Hepatocyte (in vitro differentiated cells): Measurements from ENCODE around the gene IFT43. TPM values are rescaled to one million over a fixed set of nuclear protein-coding genes. Genes with fewer than 3 reads are reported as not detected.

Experiments
- DNase-seq: peaks from one replicate; pipeline ENCODE4 v3.0.0-alpha.2; 2016; ENCODE audit warnings: low spot score
- H2AFZ ChIP-seq: fragments of 200-600 bp; sonication (generic); 2 replicates; pipeline ENCODE4 v1.6.0; 2016; ENCODE audit warnings: antibody characterized with exemption, mild to moderate bottlenecking
- H3K27ac ChIP-seq: fragments of 200-600 bp; sonication (generic); 2 replicates; pipeline ENCODE4 v1.5.1; 2016; ENCODE audit warnings: mild to moderate bottlenecking
- H3K27me3 ChIP-seq: fragments of 200-600 bp; sonication (generic); 2 replicates; pipeline ENCODE4 v1.6.1; 2016
- H3K36me3 ChIP-seq: fragments of 200-600 bp; sonication (generic); replicated peaks from 2 replicates; pipeline ENCODE4 v1.5.1; 2016; ENCODE audit warnings: low read depth; ENCODE audit not compliant: insufficient read depth
- H3K4me1 ChIP-seq: fragments of 200-600 bp; sonication (generic); 2 replicates; pipeline ENCODE4 v1.5.1; 2016; ENCODE audit warnings: mild to moderate bottlenecking, moderate library complexity; ENCODE audit not compliant: insufficient read depth
- H3K4me2 ChIP-seq: fragments of 200-600 bp; sonication (generic); 2 replicates; pipeline ENCODE4 v1.6.0; 2016
- H3K4me3 ChIP-seq: fragments of 200-600 bp; sonication (generic); 2 replicates; pipeline ENCODE4 v1.5.1; 2016; ENCODE audit warnings: mild to moderate bottlenecking
- H3K79me2 ChIP-seq: fragments of 200-600 bp; sonication (generic); 2 replicates; pipeline ENCODE4 v1.6.0; 2017; ENCODE audit warnings: mild to moderate bottlenecking
- H3K9me2 ChIP-seq: fragments of 200-600 bp; sonication (generic); replicated peaks from 2 replicates; pipeline ENCODE4 v1.6.0; 2017; ENCODE audit warnings: mild to moderate bottlenecking; ENCODE audit not compliant: insufficient read depth
- H3K9me3 ChIP-seq: fragments of 200-600 bp; sonication (generic); 2 replicates; pipeline ENCODE4 v1.5.1; 2016; ENCODE audit warnings: low read depth, mild to moderate bottlenecking
- H4K20me1 ChIP-seq: fragments of 200-600 bp; sonication (generic); 2 replicates; pipeline ENCODE4 v1.6.0; 2016; ENCODE audit warnings: mild to moderate bottlenecking; ENCODE audit not compliant: insufficient read depth, poor library complexity, severe bottlenecking
- EZH2 ChIP-seq: fragments of 200-600 bp; sonication (generic); IDR thresholded peaks from 2 replicates; pipeline ENCODE4 v1.6.1; 2016; ENCODE audit warnings: antibody characterized with exemption, mild to moderate bottlenecking, borderline replicate concordance
- EZH2phosphoT487 ChIP-seq: fragments of 200-600 bp; sonication (generic); IDR thresholded peaks from one replicate; pipeline ENCODE4 v1.6.1; 2018; ENCODE audit warnings: antibody characterized with exemption, mild to moderate bottlenecking, low read depth, moderate library complexity; ENCODE audit not compliant: unreplicated experiment, severe bottlenecking
- WGBS: methylation state at CpG from one replicate; pipeline ENCODE4 v1.1.6; 2016; ENCODE audit warnings: low lambda C conversion rate; ENCODE audit errors: missing lambda C conversion rate; 5-methylcytosine and 5-hydroxymethylcytosine counted together
- polyA plus RNA-seq: library from polyadenylated mRNA; unstranded; fragments of >200 nt; fragmentation: Nextera tagmentation; extraction: Ambion mirVana; gene quantifications from 2 replicates; pipeline ENCODE4 v1.2.1, GENCODE V29; 2016
- total RNA-seq: library from RNA; depleted of rRNA; stranded (reverse); fragments of >200 nt; gene quantifications from 2 replicates; pipeline ENCODE4 v1.2.3, GENCODE V29; 2014
- TF ChIP-seq, protein P1 (sequence below): fragments of 200-600 bp; sonication (generic); IDR thresholded peaks from 2 replicates; pipeline ENCODE4 v1.5.1; 2016; ENCODE audit warnings: antibody characterized with exemption, mild to moderate bottlenecking; ENCODE audit not compliant: poor library complexity

Gene IFT43
- total and polyA plus RNA-seq, 2 experiments from 2014 or later: 31.9 to 43.2 TPM

DNA sequence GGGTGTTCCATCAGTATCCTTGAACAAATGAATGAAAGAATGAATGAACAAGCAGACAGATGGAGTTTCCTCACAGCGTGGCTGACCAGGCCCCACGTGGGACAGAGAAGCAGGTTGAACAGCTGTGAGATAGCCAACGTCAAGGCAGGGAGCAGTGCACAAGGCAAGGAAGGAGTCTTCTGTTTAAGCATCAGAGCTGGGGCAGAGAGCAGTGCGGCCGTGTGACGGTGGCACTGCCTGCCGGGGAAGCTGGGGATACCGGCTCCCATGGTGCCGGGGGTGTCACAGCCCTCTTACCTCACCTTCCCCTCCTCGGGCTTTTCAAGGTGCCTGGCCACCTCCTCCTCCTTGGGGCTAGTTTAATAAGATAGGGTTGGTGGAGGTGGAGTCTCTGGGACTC lies 92.9 kb downstream of the IFT43 start:
- Histone ChIP-seq H3K9me2 (no peaks in the 10 kb centered on the region), H3K36me3 (no peaks in the 10 kb centered on the region), H3K27me3 (no peaks in the 10 kb centered on the region), H3K4me1 (no peaks in the 10 kb centered on the region), H3K27ac (no peak overlapping the region), H3K4me2 (no peak overlapping the region), H4K20me1 (no peaks in the 10 kb centered on the region), H3K79me2 (no peaks in the 10 kb centered on the region), H3K9me3 (no peaks in the 10 kb centered on the region), H2AFZ (no peak overlapping the region), H3K4me3 (no peak overlapping the region)
- DNase-seq: no peak
- TF ChIP-seq EZH2phosphoT487 (no peak), EZH2 (no peak)
- TF ChIP-seq, protein P1, sequence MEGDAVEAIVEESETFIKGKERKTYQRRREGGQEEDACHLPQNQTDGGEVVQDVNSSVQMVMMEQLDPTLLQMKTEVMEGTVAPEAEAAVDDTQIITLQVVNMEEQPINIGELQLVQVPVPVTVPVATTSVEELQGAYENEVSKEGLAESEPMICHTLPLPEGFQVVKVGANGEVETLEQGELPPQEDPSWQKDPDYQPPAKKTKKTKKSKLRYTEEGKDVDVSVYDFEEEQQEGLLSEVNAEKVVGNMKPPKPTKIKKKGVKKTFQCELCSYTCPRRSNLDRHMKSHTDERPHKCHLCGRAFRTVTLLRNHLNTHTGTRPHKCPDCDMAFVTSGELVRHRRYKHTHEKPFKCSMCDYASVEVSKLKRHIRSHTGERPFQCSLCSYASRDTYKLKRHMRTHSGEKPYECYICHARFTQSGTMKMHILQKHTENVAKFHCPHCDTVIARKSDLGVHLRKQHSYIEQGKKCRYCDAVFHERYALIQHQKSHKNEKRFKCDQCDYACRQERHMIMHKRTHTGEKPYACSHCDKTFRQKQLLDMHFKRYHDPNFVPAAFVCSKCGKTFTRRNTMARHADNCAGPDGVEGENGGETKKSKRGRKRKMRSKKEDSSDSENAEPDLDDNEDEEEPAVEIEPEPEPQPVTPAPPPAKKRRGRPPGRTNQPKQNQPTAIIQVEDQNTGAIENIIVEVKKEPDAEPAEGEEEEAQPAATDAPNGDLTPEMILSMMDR: no peak
- WGBS: 97% methylated on average over 10 of the region's 10 CpGs

DNA sequence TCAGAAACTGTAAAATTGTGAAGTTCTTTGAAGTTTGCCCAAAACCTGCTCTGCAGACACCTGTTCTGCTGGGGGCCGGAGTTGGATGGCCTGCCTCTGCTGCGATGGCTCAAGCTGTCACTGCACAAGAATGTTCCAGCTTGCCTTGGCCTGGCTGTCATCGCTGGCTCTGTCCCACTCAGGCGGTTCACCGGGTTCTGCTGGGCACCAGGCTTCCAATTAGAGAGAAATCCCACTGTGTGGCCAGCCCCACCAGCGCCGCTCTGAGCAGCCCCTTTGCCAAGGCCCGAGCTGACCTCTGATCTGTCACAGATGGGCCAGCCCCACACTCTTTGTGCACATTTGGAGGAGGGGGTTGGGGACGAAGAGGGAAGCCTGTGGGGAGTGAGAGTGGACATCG lies 94.5 kb downstream of the IFT43 start:
- TF ChIP-seq EZH2phosphoT487: no peak
- TF ChIP-seq, protein P1: no peak
- TF ChIP-seq EZH2: no peak
- no peak for DNase-seq
- H3K4me1 ChIP-seq: no peaks in the 10 kb centered on the region
- no peaks in the 10 kb centered on the region for H3K27me3 ChIP-seq
- H3K79me2 ChIP-seq: no peaks in the 10 kb centered on the region
- H3K4me2 ChIP-seq: no peak overlapping the region
- H3K27ac ChIP-seq: no peak overlapping the region
- H3K36me3 ChIP-seq: no peaks in the 10 kb centered on the region
- H3K4me3 ChIP-seq: no peak overlapping the region
- H4K20me1 ChIP-seq: no peaks in the 10 kb centered on the region
- no peaks in the 10 kb centered on the region for H3K9me2 ChIP-seq
- H3K9me3 ChIP-seq: no peaks in the 10 kb centered on the region
- H2AFZ ChIP-seq: no peak overlapping the region
- WGBS: 86% methylated on average over 10 of the region's 10 CpGs

DNA sequence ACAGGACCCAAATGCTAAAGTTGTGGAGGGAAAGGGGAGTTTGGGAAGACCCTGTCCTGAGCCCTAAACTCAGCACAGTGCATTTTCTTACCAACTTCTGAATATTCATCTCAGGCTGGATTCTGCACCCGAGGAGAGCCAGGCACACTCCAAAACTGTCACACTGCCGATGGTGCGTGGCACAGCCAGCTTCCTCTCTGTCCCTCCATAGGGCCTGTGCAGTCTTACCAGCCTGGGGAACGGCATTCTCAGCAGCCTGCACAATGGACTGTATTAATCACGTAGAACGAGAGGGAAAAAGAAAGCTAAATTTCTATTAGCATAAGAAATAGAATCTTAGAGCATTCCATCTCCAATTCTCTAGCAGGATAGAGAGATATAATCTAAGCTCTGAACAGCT lies 94.9 kb downstream of the IFT43 start:
- Histone ChIP-seq H3K9me2 (no peaks in the 10 kb centered on the region), H4K20me1 (no peaks in the 10 kb centered on the region), H3K27me3 (no peaks in the 10 kb centered on the region), H3K4me3 (no peak overlapping the region), H3K4me2 (no peak overlapping the region), H2AFZ (no peak overlapping the region), H3K27ac (no peak overlapping the region), H3K36me3 (no peaks in the 10 kb centered on the region), H3K9me3 (no peaks in the 10 kb centered on the region), H3K79me2 (no peaks in the 10 kb centered on the region), H3K4me1 (no peaks in the 10 kb centered on the region)
- WGBS: 87% methylated on average over 6 of the region's 6 CpGs
- no peak for DNase-seq
- TF ChIP-seq, protein P1: no peak
- TF ChIP-seq EZH2phosphoT487 (no peak), EZH2 (no peak)

DNA sequence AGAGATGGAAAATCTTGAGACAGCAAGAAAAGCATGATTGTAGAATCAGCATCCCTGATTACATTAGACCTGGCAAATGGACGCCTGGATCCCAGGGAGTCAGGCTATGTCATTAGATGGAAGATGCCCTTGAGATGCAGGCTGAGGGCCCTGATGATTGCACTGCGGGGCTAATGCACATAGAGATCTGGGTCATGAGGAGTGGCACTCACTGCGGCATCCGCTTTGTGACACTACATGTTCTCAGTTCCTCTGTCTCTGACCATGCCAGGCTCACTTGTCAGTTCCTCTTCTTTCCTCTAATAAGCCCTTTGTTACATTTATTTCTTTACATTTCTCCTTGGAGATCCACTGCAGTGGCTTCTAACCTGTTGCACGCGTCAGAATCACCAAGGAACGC lies 96.1 kb downstream of the IFT43 start:
- Histone ChIP-seq H3K27me3 (no peaks in the 10 kb centered on the region), H3K4me1 (no peaks in the 10 kb centered on the region), H4K20me1 (no peaks in the 10 kb centered on the region), H2AFZ (no peak overlapping the region), H3K4me3 (no peak overlapping the region), H3K79me2 (no peaks in the 10 kb centered on the region), H3K9me3 (no peaks in the 10 kb centered on the region), H3K36me3 (no peaks in the 10 kb centered on the region), H3K27ac (no peak overlapping the region), H3K9me2 (no peaks in the 10 kb centered on the region), H3K4me2 (no peak overlapping the region)
- WGBS: 93% methylated on average over 7 of the region's 7 CpGs
- DNase-seq: no peak
- TF ChIP-seq EZH2phosphoT487 (no peak), EZH2 (no peak)
- TF ChIP-seq, protein P1: no peak
